Sigmoid colon (tissue), 4 donors: ENCODE measurements around the gene WDR90.

Source experiments
- CTCF ChIP-seq, 4 experiments: fragments of 450-650 bp in 3 of 4; fragments of 200-600 bp in 1 of 4; IDR thresholded peaks; one replicate each; pipeline ENCODE4 v1.5.1; 2016 to 2019; ENCODE audit warnings: antibody characterized with exemption in 4 of 4, mild to moderate bottlenecking in 3 of 4, moderate library complexity in 2 of 4
- EP300 ChIP-seq, 4 donors: sonication (generic); formaldehyde crosslinking; IDR thresholded peaks; one replicate each; pipeline ENCODE4 v1.6.1; 2017; ENCODE audit warnings: antibody characterized with exemption in 4 of 4
- POLR2A ChIP-seq, 2 donors: fragments of 450-650 bp; IDR thresholded peaks; one replicate each; pipeline ENCODE4 v1.6.1; 2016; ENCODE audit warnings: antibody characterized with exemption in 2 of 2, mild to moderate bottlenecking in 2 of 2, moderate library complexity in 2 of 2
- POLR2AphosphoS5 ChIP-seq, 4 donors: sonication (generic); formaldehyde crosslinking; IDR thresholded peaks; one replicate each; pipeline ENCODE4 v1.6.1; 2017; ENCODE audit warnings: antibody characterized with exemption in 4 of 4

GRCh38 chr16:658679-659571, 9.8 kb downstream of the WDR90 start:
- TF ChIP-seq POLR2A (IDR thresholded peaks at IDR 0.05): no peak
- no peak for TF ChIP-seq POLR2AphosphoS5 (IDR thresholded peaks at IDR 0.05)
- no peak for TF ChIP-seq CTCF (IDR thresholded peaks at IDR 0.05)
- TF ChIP-seq EP300 (IDR thresholded peaks at IDR 0.05): no peak
